Activated CD4-positive, alpha-beta T cell treated with anti-CD3 and anti-CD28 coated beads, Interleukin-2, amount 50 U/mL, for 24 hours (primary cell): ENCODE results near the gene SIRT6.
"Not testable (repeated sequence)": the region's sequence is repeated elsewhere in the genome, so short reads cannot be mapped to it uniquely, and the experiment has no call there.

Experiments
- DNase-seq, 2 donors: peaks; one replicate each; pipeline ENCODE4 v3.0.0-alpha.2; 2020; ENCODE audit warnings: low read depth in 1 of 2, low spot score in 1 of 2

The SIRT6 gene

GRCh38 chr19:4138445-4138844, 43.9 kb downstream of the SIRT6 start:
- no peak for DNase-seq

GRCh38 chr19:4136680-4137088, 45.7 kb downstream of the SIRT6 start:
- DNase-seq, result no peak

- not testable (repeated sequence) for DNase-seq
Measured at GRCh38 chr19:4135386-4135785, 47.0 kb downstream of the SIRT6 start.

- no peak for DNase-seq
Measured at GRCh38 chr19:4134351-4134750, 48.0 kb downstream of the SIRT6 start.

GRCh38 chr19:4130744-4131438, 51.5 kb downstream of the SIRT6 start:
- DNase-seq, result no peak

GRCh38 chr19:4129050-4129449, 53.3 kb downstream of the SIRT6 start:
- DNase-seq, result not testable (repeated sequence)

GRCh38 chr19:4127322-4127721, 55.0 kb downstream of the SIRT6 start:
- not testable (repeated sequence) for DNase-seq

DNA sequence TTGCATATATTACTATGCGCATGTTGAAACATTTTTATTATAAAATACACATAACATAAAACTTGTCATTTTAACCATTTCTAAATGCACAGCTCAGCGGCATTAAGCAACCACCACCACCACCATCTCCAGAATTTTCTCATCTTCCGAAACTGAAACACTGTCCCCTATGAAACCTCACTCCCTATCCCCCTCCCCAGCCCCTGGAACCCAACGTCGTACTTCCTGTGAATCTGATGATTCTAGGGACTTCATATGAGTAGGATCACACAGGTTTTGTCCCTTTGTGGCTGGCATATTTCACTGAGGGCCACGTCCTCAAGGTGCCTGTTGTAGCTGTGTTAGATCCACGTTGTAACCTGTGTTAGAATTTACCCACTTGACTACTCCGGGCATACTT, 57.7 kb downstream of the SIRT6 start:
- no peak for DNase-seq
